Heart left ventricle (tissue), 13 donors: ENCODE results near the gene SLC35F1.

Experiments
- CTCF ChIP-seq, 12 donors: fragments of 200-600 bp; sonication (generic) in 4 of 12; IDR thresholded peaks; one replicate each; pipeline versions ENCODE4 v1.5.0 to v1.8.0; 2018 to 2022; ENCODE audit warnings: antibody characterized with exemption in 12 of 12, mild to moderate bottlenecking in 5 of 12
- POLR2A ChIP-seq, 2 donors: fragments of 450-650 bp; IDR thresholded peaks; one replicate each; pipeline ENCODE4 v1.6.1; 2017; ENCODE audit warnings: antibody characterized with exemption in 2 of 2, mild to moderate bottlenecking in 2 of 2, moderate library complexity in 2 of 2
- donor health status: ischemic (EF 13 %, LVEDD 7.1; RV severe dilation, severe dysfunction).
- donor health status: DM: no; HTN: yes; CAD: no.
- donor health status: DM: no; HTN: no; CAD: no.
- donor health status: ischemic (EF 25% LVEDD 6.9; RV normal size, moderate dysfunction).
- donor health status: ischemic (EF 25% LVEDD 5.7; RV mildly dilated, moderate dysfunction).
- donor health status: ischemic (EF 35%, LVEDD 5.7; RV mildly dilated, moderate dysfunction).
- donor health status: nonischemic (EF 11% LVEDD 7.7; RV severe dilation, severe dysfunction).
- donor health status: DM: yes; HTN: yes; CAD: no.
- donor health status: PGD.
- donor health status: ischemic (EF 29% LVEDD 5.4; RV normal size, mild dysfunction).
- donor health status: nonischemic (EF 23%, LVEDD 6.1; RV moderate dilation, normal function).

- no peak for TF ChIP-seq POLR2A (IDR thresholded peaks at IDR 0.05)
- no peak for TF ChIP-seq CTCF (IDR thresholded peaks at IDR 0.05)
These were observed 342.6 kb downstream of the SLC35F1 start for GRCh38 chr6:118249680-118250079.
